WTC11 (cell line): Measurements from ENCODE around the gene FAM76A. TPM values are rescaled to one million over a fixed set of nuclear protein-coding genes. Genes with fewer than 3 reads are reported as not detected.

Experiments used
- ARID4B ChIP-seq: sonication (generic); formaldehyde crosslinking; IDR thresholded peaks from 2 replicates; pipeline ENCODE4 v1.8.0; 2023; ENCODE audit warnings: missing genetic modification reagents, mild to moderate bottlenecking, borderline replicate concordance
- ATF2 ChIP-seq: sonication (generic); formaldehyde crosslinking; IDR thresholded peaks from 2 replicates; pipeline ENCODE4 v1.8.1; 2022; ENCODE audit warnings: low read depth, missing genetic modification reagents, borderline replicate concordance
- ATF6 ChIP-seq: sonication (generic); formaldehyde crosslinking; IDR thresholded peaks from 2 replicates; pipeline ENCODE4 v1.8.1; 2023; ENCODE audit warnings: mild to moderate bottlenecking, missing genetic modification reagents
- ERG ChIP-seq: fragments of 250-450 bp; sonication (Bioruptor Pico); IDR thresholded peaks from 2 replicates; pipeline ENCODE4 v1.8.0; 2021; ENCODE audit warnings: mild to moderate bottlenecking
- GTF2I ChIP-seq: fragments of 250-450 bp; sonication (Bioruptor Pico); conservative IDR thresholded peaks from 2 replicates; pipeline ENCODE4 v1.4.0; 2021; ENCODE audit warnings: mild to moderate bottlenecking
- MAX ChIP-seq: sonication (generic); formaldehyde crosslinking; IDR thresholded peaks from 2 replicates; pipeline ENCODE4 v1.8.0; 2022; ENCODE audit warnings: mild to moderate bottlenecking, missing genetic modification reagents
- NFATC4 ChIP-seq: fragments of 250-450 bp; sonication (Bioruptor Pico); IDR thresholded peaks from 2 replicates; pipeline ENCODE4 v1.9.0; 2021; ENCODE audit warnings: mild to moderate bottlenecking
- NFYB ChIP-seq: sonication (generic); formaldehyde crosslinking; conservative IDR thresholded peaks from 2 replicates; pipeline ENCODE4 v1.8.0; 2022; ENCODE audit warnings: low read depth, missing genetic modification reagents
- PREB ChIP-seq: sonication (generic); formaldehyde crosslinking; IDR thresholded peaks from 2 replicates; pipeline ENCODE4 v1.8.1; 2022; ENCODE audit warnings: mild to moderate bottlenecking, missing genetic modification reagents, moderate library complexity, borderline replicate concordance
- PRRX2 ChIP-seq: fragments of 250-450 bp; sonication (Bioruptor Pico); IDR thresholded peaks from 2 replicates; pipeline ENCODE4 v1.8.0; 2021; ENCODE audit warnings: mild to moderate bottlenecking
- RELA ChIP-seq: sonication (generic); formaldehyde crosslinking; IDR thresholded peaks from 2 replicates; pipeline ENCODE4 v1.8.1; 2022; ENCODE audit warnings: missing genetic modification reagents, mild to moderate bottlenecking, borderline replicate concordance
- RORB ChIP-seq: fragments of 250-450 bp; sonication (Bioruptor Pico); IDR thresholded peaks from 2 replicates; pipeline ENCODE4 v1.9.0; 2021; ENCODE audit warnings: mild to moderate bottlenecking
- SP1 ChIP-seq: sonication (generic); formaldehyde crosslinking; conservative IDR thresholded peaks from 2 replicates; pipeline ENCODE4 v1.8.1; 2022; ENCODE audit warnings: missing genetic modification reagents
- STAT6 ChIP-seq: sonication (generic); formaldehyde crosslinking; conservative IDR thresholded peaks from 2 replicates; pipeline ENCODE4 v1.8.1; 2023; ENCODE audit warnings: mild to moderate bottlenecking, low read depth, missing genetic modification reagents, moderate library complexity
- ZNF263 ChIP-seq: sonication (generic); formaldehyde crosslinking; IDR thresholded peaks from 2 replicates; pipeline ENCODE4 v1.8.1; 2022; ENCODE audit warnings: low read depth, mild to moderate bottlenecking, moderate library complexity, missing genetic modification reagents
- ZNF425 ChIP-seq: fragments of 250-450 bp; sonication (Bioruptor Pico); conservative IDR thresholded peaks from 2 replicates; pipeline ENCODE4 v1.9.0; 2021; ENCODE audit warnings: mild to moderate bottlenecking
- ZNF512 ChIP-seq: sonication (generic); formaldehyde crosslinking; IDR thresholded peaks from 2 replicates; pipeline ENCODE4 v1.8.1; 2022; ENCODE audit warnings: missing genetic modification reagents, borderline replicate concordance
- total RNA-seq: library from RNA; stranded (reverse); gene quantifications from 3 replicates; pipeline ENCODE4 v1.2.3, GENCODE V29; 2021

The FAM76A gene
- total RNA-seq, 1 experiment from 2014 or later = 14.5 TPM

- TF ChIP-seq RORB (no peak), ZNF512 (CRISPR knock-in tag) (no peak), ERG (no peak), MAX (CRISPR knock-in tag) (no peak), GTF2I (CRISPR knock-in tag) (no peak), PRRX2 (CRISPR knock-in tag) (no peak), NFYB (CRISPR knock-in tag) (no peak), ARID4B (no peak), NFATC4 (CRISPR knock-in tag) (no peak), ZNF425 (CRISPR knock-in tag) (no peak), PREB (no peak), ZNF263 (CRISPR knock-in tag) (no peak), SP1 (CRISPR knock-in tag) (peak; percentile 82), STAT6 (CRISPR knock-in tag) (no peak), RELA (CRISPR knock-in tag) (no peak), ATF6 (CRISPR knock-in tag) (no peak), ATF2 (CRISPR knock-in tag) (no peak)
Measured at GRCh38 chr1:27772932-27773825, 47.4 kb downstream of the FAM76A start, which contains the start of gene STX12 (continued).
